GM12872 (cell line): Measurements from ENCODE around the gene HTR4.

Experiments used
- CTCF ChIP-seq: IDR thresholded peaks from 3 replicates; pipeline ENCODE4 v1.5.1; 2011; ENCODE audit warnings: low read depth, mild to moderate bottlenecking, low read length, moderate library complexity; ENCODE audit not compliant: insufficient read depth

HTR4 gene

GRCh38 chr5:148635321-148636083 is 18.8 kb downstream of the HTR4 start:
- TF ChIP-seq CTCF, result no peak

GRCh38 chr5:148633067-148633377 is 21.3 kb downstream of the HTR4 start:
- no peak for TF ChIP-seq CTCF

GRCh38 chr5:148632255-148633066 is 21.9 kb downstream of the HTR4 start:
- no peak for TF ChIP-seq CTCF

- no peak for TF ChIP-seq CTCF
These were observed 27.3 kb downstream of the HTR4 start for GRCh38 chr5:148626986-148627385.

GRCh38 chr5:148626081-148626613 is 28.2 kb downstream of the HTR4 start:
- TF ChIP-seq CTCF, result no peak

- TF ChIP-seq CTCF, result no peak
These were observed 29.1 kb downstream of the HTR4 start for GRCh38 chr5:148625250-148625649.

GRCh38 chr5:148623741-148624140 is 30.6 kb downstream of the HTR4 start:
- no peak for TF ChIP-seq CTCF
